Activated T-helper 9 cell treated with anti-CD3 and anti-CD28 coated beads, Interleukin-2, amount 50 U/mL, for 16 hours (primary cell): ENCODE measurements around the gene GSE1.

ENCODE experiments used
- DNase-seq: peaks from one replicate; pipeline ENCODE4 v3.0.0-alpha.2; 2020; ENCODE audit warnings: low read depth

GSE1 gene

DNA sequence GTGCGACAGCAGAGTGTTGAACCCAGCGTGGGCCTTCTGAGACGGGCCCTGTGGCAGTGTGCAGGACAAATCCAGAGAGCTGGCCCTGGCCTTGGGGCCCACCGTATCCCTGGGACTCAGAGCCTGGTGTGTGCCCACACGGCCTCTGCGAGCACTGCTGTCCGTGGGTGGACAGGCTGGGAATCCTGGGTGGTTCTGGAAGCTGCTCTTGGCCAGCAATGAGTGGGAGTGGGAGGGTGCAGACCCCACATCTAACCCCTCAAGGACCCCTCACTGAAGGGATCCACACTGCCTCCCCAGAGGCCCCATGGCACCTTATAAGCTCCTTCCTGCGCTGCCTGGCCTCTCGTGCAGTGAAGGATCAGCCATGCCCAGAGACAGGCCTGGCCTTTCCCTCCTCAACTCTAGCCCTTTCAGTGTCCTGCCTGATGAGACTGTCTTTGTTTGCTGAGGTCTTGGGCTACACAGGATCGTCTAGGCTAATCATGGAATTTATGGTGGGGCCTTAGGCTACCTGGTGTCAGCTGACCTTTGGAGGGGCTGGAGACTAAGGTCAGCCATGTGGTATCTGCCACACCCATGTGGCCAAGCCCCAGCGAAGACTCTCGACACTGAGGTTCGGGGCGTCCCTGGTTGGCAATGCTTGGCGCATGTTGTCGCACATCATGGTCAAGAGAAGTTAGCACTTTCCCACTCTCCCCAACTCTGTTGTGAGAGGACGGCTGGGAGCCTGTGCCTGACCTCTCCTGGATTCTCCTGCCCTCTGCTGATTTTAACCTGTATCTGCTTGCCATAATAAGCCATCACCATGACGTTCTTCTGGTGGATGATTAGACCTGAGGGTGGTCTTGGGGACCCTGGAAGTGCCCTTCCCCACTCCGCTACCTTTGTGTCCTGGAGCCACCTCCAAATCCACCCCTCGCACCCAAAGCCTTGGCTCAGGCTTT lies 92.1 kb downstream of the GSE1 start:
- DNase-seq = no peak

DNA sequence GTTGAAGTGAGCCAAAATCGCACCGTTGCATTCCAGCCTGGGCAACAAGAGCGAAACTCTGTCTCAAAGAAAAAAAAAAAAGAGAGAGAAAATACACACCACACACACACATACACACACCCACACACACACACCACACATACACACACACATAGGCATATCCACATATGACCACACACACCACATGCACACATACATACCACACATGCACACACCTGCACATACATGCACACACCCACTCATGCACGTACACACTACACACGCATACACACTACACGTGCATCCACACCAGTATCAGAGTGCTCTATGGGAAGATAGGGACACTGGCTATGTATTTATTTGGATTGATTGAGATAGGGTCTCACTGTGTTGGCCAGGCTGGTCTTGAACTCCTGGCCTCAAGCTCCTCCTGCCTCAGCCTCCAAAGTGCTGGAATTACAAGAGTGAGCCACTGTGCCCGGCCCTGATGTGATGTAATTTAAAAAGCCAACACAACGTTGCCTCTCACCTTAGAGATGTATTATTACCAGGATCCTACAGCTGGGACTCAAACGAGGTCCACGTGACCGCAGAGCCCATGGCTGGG lies 93.4 kb downstream of the GSE1 start:
- DNase-seq = no peak

DNA sequence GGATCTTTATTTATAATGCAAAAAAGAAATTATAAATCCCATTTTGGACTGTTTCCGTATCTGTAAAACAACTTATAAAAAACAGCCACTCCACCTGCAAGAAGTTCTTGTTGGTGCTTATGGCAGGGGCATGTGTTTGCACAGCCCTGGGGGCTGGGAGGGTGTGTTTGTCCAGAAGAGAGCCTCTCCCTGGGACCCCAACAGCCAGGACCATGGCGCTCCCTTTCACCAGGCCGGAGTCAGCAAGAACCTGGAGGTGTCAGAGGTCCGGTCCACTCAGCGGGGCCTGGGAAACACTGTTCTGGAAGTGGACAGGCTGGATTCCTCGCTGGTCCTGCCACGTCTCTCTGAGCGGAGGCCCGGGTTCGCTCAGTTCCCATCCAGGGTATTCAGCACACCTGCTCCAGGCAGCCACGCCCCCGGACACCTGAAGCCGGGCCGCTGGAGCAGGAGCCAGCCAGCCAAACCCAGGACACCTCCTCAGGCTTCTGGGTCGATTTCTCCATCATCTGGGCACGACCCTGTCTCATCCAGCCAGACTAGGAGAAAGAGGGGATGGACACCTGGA lies 94.5 kb downstream of the GSE1 start:
- DNase-seq = no peak

DNA sequence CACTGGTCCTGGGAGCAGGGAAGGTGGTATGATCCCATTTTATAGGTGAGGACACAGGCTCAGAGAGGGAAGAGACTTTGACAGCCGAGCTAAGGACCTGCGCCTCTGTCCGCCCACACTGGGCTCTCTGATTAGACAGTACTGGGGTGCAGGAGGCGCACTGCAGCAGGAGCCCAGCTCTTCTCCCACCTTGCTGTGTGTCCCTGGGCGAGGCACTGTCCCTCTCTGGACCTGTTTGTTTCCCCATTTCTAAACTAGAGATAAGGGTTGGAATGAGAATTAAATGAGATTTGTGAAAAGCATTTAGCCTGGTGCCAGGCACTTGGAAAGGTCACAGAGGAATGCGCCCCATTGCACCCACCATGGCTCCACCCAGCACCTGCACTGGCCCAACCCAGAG lies 95.2 kb downstream of the GSE1 start:
- DNase-seq = no peak

DNA sequence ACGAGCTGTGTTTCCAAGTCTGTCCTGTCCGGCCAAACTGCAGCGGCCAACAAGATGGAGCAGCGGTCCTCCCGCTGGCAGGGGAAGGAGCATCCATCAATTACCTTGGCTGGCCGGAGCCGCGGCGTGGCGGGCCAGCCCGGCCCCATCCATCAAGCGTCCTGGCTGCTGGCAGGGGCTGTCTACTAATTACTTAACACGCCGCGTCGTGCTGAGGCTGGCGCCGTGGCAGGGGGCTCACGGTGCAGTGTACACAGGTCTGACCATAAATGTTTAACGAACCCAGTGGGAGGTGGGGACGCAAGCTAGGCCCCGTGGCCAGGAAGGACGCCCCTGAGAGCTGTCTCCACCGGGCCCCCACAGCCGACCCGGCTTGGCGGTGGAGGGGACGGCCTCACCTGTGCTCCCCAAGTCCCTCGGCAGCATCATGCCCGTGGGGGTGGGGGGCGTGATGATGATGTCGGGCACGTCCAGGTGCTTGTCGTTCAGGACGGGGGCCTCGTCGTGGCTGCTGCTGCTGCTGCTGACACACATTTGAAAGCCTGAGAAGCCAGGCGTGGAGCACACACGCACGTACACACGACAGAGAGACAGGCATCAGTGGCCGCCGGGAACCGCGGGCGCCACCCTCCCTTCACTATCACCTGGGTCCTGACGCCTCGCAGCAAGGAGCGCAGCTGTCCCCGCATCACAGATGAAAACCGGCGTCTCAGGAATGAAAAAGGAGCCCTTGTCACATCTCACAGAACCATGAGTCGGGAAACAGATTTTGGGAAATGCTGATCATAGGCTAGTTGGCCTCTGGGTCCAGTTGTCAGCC lies 96.9 kb downstream of the GSE1 start:
- DNase-seq = no peak

DNA sequence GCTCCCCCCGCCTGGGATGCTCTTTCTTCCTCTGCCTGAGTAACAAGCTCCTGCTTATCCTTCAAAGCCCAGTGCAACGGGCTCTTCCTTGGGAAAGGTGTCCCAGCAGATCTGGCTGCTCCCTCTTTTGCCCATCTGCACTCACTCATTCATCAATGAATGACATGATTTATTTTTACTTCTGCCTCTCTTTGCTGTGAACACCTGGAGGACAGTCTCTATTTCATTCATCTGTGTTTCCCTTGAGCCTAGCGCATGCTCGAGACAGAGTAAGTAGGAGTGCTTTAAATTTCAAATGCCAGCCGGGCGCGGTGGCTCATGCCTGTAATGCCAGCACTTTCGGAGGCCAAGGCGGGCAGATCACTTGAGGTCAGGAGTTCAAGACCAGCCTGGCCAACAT lies 97.6 kb downstream of the GSE1 start:
- no peak for DNase-seq

DNA sequence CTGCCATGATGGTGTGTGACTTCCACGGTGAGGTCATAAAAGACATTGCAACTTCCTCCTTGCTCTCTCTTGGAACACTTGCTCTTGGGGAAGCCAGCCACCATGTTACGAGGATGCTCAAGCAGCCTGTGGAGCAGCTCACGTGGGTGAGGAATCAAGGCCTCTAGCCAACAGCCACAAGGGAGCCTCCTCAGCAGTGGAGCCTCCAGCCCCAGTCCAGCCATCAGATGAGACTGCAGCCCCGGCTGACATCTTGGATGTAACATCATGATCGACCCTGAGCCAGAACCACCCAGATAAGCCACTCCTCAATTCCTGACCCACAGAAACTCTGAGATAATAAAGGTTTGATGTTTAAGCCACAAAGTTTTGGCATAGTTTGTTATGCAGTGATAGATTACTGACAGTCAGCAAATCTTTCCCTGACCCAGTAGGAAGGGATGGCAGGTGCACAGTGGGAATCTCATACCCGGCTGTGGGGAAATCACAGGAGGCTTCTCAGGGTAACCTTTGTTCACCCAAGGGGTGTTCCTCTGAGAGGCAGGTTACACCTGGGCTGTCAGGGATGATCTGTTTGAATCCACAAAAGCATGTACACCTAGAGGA lies 99.0 kb downstream of the GSE1 start:
- no peak for DNase-seq

DNA sequence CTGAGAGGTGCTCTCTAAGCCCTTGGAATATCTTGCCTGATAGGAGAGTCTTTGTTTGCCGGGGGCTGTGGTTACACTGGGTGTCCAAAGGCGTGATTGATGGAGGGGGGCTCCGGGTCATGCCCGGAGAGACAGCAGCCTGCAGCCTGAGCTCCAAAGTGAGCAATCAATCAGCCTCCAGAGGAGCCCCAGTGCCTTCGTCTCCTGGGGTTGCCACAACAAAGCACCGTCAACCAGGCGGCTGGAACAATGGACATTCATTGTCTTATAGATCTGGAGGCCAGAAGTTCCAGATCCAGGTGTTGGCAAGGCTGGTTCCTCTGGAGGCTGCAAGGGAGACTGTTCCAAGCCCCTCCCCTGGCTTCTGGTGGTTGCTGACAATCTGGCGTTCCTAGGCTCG lies 99.7 kb downstream of the GSE1 start:
- DNase-seq = no peak

DNA sequence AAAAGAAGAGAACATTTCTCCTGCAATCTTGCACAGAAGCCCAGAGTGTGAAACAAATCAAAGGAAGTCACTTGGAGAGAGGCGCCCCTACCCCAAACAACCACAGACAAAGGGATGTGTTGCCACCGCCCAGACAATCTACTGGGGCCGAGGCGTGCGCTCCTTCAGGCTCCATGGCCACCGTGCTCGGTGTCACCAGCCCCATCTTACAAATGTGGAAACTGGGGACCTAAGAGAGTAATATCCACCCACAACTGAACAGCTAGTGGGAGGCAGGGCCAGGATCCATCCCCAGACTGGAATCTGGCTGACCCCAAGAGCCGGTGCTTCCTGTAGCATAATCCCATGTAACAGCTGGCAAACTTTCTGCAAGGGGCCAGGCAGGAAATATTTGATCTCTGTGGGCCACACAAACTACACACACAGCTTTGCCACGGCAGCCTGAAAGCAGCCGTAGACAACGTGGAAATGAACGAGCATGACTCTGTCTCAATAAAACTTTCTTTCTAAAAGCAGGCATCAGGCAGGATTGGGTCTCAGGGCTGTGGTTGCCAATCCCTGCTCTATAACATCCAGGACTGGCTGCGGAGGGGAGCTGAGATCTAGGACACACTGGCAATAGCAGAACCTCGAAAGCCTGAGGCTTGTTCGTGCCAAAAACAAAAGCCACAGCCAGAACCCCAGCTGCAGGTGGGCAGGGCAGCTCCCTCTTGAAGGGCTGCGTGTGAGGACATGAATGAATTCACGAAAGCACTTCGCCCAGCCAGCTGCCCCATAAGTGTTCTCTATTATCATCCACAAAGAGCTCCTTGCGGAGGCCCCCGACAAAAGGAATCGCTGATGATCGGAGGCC lies 102.3 kb downstream of the GSE1 start:
- DNase-seq = no peak

DNA sequence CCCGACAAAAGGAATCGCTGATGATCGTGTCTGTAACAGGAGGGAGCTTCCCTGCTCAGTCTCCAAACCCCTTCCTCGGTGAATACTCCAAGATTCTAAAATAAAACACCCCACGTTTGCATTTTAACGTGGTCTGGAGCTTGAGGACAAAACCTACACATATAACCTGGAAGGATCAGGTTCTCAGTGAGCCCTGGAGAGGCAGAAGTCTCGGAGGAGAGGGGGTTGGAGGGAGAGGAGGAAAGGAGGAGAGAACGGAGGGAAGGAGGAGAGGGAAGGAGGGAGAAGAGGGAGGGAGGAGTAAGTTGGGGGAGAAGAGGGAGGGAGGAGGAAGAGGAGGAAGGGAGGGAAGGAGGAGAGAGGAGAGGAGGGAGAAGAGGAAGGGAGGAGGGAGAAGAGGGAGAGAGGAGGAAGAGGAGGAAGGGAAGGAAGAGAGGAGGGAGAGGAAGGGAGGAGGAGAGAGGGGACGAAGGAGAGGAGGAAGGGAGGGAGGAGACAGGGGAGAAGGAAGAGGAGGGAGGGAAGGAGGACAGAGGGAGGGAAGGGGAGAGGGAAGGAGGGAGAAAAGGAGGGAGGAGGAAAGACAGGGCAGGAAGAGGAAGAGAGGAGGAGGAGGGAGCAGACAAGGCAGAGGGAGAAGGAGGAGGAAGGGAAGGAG lies 103.0 kb downstream of the GSE1 start:
- no peak for DNase-seq

DNA sequence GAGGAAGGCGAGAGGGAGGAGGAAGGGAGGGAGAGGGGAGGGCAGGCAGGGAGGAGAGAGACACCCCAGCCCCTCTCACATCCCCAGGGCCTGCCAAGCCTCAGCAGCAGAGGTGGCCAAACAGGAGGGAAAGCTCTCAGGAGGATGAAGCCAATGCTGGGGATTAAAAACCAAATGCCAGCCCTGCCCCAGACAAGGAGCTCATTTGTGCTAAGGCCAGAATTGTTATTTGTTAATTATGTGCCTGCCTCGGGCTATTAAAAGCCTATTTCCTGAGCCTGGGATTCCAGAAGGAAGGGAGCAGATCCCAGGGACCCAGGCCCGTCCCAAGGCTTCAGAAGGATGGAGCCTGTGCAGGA lies 103.5 kb downstream of the GSE1 start:
- DNase-seq = no peak

DNA sequence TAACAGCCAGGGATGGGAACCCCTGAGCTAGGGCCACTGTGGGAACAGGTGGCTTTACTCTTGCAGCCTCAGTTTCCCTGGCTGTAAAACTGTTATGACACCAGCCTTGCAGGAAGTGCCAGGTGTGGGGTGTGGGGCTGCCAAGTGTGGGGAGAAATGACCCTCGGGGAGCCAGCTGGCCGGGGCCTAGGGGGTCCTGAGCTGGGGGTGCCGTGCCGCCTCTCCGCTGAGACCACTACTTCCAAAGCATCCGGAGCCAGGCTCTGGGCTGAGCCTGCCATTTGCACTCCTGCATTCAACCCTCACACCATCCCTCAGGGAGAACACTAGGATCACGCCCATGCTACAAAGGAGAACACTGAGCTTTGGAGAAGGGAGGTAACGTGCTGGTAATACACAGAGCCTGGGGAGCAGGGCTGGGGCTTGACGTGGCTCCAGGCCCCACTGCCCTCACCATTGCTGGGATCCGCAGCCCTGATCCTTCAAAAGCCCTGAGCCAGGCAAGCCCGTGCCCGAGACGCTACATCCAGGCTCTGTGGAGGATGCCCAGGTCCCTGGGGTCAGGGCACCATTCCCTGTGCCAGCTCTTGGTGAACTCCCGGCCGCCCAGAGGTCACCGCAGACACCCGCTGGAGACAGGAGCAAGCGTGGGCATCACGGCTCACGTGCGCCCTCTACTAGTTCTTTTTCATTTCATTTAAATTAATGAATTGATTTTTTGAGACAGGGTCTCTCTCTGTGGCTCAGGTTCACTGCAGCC lies 104.5 kb downstream of the GSE1 start:
- peak; percentile 30 for DNase-seq

DNA sequence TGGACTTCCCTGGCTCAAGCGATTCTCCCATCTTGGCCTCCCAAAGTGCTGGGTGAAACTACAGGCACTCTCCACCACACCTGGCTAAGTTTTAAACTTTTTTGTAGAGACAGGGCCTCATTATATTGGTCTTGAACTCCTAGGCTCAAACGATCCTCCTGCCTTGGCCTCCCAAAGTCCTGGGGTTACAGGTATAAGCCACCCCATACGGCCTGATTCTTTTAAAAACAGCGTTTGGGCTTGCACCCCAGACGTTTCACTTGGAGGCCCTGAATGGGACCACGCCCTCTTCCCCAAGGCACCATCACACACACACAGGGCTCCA lies 105.0 kb downstream of the GSE1 start:
- DNase-seq = no peak

DNA sequence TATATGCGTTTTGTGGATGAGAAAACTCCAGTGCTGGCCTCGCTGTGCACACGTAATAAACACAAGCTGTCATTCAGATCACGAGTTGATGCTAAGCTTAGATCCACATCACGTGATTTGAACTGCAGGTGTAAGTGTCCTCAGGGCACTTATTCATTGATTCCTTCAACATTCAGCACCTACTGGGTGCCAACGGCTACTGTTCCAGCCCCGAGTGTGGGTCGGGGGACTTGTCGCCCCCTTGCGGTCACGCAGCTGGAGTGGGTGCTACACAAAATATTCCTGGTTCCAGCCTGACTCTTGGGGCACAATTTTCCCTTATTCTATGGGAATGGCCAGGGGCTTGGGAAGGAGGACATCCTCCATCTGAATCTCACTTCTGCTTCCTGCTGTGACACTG lies 105.6 kb downstream of the GSE1 start:
- DNase-seq = no peak

DNA sequence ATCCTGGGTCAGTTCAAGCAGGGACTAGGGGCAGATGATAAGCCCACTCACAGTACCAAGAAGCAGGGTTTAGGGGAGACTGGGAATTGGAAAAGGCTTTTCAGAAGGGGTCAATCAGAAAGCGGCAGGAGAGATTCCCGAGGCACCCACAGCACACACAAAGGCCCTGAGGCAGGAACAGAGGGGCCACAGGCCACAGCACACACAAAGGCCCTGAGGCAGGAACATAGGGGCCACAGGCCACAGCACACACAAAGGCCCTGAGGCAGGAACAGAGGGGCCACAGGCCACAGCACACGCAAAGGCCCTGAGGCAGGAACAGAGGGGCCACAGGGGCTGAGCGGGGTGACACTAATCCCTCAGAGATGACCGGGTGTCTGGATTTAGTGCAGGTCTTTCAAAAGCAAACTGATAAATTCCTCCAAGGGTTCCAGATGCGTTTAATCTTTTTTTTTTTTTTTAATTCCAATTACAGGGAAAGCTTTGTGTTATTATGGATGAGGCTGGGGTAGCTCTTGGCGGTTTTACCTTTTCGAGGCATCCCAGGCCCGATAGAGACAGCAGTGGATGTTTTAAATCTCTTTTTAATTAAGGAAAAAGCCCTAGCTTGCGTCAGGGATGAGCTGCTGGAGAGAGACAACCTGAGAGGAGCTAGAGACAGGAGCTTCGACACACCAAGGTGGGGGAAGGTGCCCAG lies 106.6 kb downstream of the GSE1 start:
- DNase-seq = no peak

DNA sequence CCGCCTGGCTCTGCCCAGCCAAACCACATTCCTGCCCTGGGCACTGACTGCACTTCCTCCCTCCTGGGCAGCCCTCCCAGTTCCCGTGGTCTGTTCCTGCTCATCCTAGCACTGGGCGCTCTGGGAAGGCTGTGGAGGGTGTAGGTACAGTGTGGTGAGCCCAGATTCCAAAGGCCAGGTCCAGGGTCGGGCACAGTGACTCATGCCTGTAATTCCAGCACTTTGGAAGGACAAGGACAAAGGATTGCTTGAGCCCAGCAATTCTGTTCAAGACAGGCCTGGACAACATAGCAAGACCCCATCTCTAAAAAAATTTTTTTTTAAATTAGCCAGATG lies 107.1 kb downstream of the GSE1 start:
- no peak for DNase-seq

DNA sequence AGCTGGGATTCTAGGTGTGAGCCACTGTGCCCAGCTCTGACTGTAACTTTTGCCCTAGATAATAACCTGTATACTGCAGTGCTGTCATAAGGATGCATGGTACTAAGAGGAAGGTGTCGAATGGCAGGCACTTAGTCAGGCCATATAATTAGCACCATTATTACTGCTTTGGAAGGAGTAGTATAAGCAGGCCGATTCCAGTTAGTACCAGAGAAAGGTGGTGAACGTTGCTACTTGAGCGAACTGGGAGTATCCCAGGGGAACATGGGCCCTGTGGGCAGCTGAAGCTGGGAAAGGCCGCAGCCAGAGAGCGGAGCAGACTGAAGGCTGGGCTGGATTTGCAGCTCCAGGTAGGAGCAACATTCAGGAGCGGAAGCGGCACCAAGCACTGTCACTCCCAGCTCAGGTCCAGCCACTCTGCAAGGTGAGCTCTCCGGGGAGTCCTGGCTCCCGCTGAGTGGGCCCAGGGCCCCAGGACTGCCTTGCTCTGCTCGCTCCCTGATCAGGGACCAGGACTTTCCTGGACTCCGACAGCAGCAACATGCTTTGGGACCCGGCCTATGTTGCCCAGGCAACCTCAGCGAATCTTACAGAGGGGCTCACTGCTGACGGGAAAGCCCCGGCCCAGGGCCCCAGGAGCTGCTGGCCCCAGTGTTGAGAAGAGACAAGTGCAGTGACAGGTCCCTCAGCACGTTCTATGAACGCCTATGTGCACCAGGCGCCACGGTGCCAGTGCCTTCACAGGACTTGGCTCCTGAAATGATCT lies 109.2 kb downstream of the GSE1 start:
- DNase-seq = no peak

DNA sequence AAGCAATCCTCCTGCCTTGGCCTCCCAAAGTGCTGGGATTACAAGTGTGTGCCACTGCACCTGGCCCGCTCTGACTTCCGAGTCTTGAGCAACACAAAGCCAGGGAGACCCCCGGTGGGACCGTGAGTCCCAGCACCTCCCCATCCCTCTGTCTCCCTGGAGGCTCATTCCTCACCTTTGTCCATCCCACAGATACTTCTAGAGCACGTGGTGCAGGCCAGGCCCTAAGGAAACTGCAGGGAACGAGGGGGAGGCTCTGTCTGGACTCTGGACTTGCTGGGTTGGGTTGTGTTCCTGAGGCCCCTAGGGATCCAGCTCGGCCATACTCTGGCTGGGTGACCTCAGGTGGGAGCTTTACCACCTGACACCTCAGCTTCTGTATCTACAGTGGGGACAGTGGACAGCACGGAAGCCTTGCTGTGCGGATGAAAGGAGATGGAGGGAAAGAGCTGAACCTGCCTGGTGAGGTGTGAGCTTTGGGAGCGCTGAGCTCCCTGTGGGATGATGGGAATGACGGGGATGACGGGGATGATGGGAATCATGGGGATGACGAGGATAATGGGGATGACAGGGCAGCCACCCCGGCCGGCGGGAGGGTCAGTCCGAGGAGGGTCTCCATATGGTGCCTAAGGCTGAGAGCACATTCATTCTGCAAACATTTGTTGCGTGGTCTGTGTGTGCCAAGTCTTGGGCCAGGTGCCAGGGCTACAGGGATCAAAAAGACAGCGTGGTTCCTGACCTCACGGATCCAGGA lies 111.2 kb downstream of the GSE1 start:
- DNase-seq = no peak
